ENCODE results near the gene AIMP1.
"Not testable (repeated sequence)": the region's sequence is repeated elsewhere in the genome, so short reads cannot be mapped to it uniquely, and the experiment has no call there.

AIMP1 gene

GRCh38 chr4:106353786-106354185, 37.4 kb downstream of the AIMP1 start:
- DNase-seq: no peak

- no peak for DNase-seq
These were observed 38.8 kb downstream of the AIMP1 start for GRCh38 chr4:106355193-106355592.

GRCh38 chr4:106358899-106359298, 42.5 kb downstream of the AIMP1 start:
- DNase-seq: peak; percentile 65 to 79

GRCh38 chr4:106362086-106362825, 45.9 kb downstream of the AIMP1 start:
- no peak for DNase-seq

- no peak for DNase-seq
These were observed 47.9 kb downstream of the AIMP1 start for GRCh38 chr4:106364282-106364681.

GRCh38 chr4:106365613-106366012, 49.3 kb downstream of the AIMP1 start:
- peak; percentile 57 to 62 for DNase-seq

GRCh38 chr4:106366026-106366425, 49.7 kb downstream of the AIMP1 start:
- DNase-seq: no peak

- no peak for DNase-seq
These were observed 50.7 kb downstream of the AIMP1 start for GRCh38 chr4:106367072-106367471.

- DNase-seq: no peak
These were observed 52.3 kb downstream of the AIMP1 start, which contains the start of gene GIMD1 for GRCh38 chr4:106368678-106369077. Gene GIMD1 (minus strand): TSS chr4:106368778. CDS start chr4:106367435, 1,343 bp downstream.

GRCh38 chr4:106369456-106370060, 53.2 kb downstream of the AIMP1 start:
- DNase-seq: peak; percentile 73 to 76

GRCh38 chr4:106370214-106370613, 53.9 kb downstream of the AIMP1 start:
- DNase-seq: peak; percentile 9 to 51

GRCh38 chr4:106371161-106371560, 54.8 kb downstream of the AIMP1 start:
- no peak for DNase-seq

- DNase-seq: no peak
These were observed 56.7 kb downstream of the AIMP1 start for GRCh38 chr4:106373026-106373425.

GRCh38 chr4:106380179-106380578, 63.8 kb downstream of the AIMP1 start:
- no peak for DNase-seq

GRCh38 chr4:106384878-106385277, 68.5 kb downstream of the AIMP1 start:
- DNase-seq: no peak

- DNase-seq: no peak
These were observed 69.6 kb downstream of the AIMP1 start for GRCh38 chr4:106385853-106386393.

- no peak for DNase-seq
These were observed 79.2 kb downstream of the AIMP1 start for GRCh38 chr4:106395582-106395981.

GRCh38 chr4:106398898-106399297, 82.5 kb downstream of the AIMP1 start:
- DNase-seq: not testable (repeated sequence)
